K562 (cell line): ENCODE results near the gene CDK5R2. TPM values are rescaled to one million over a fixed set of nuclear protein-coding genes. Genes with fewer than 3 reads are reported as not detected.
A peak's percentile ranks its signal among the peaks of the same experiment; 100 is the strongest.

Experiments
- CHD1 ChIP-seq: fragments of 200-600 bp; sonication (generic); IDR thresholded peaks from one replicate; pipeline ENCODE4 v1.6.1; 2012; ENCODE audit warnings: mild to moderate bottlenecking, moderate library complexity, low read length, inconsistent platforms
- ELF2 ChIP-seq: fragments of 250-450 bp; sonication (Bioruptor Pico); IDR thresholded peaks from 2 replicates; pipeline ENCODE4 v1.5.0; 2021; ENCODE audit warnings: mild to moderate bottlenecking
- ELF4 ChIP-seq: fragments of 450-650 bp; formaldehyde crosslinking; IDR thresholded peaks from 2 replicates; pipeline ENCODE4 v1.4.0; 2022; ENCODE audit warnings: missing genetic modification characterization
- HNRNPH1 ChIP-seq: fragments of 200-400 bp; formaldehyde crosslinking; optimal IDR thresholded peaks from 2 replicates; pipeline ENCODE3; 2017; ENCODE audit warnings: low read depth, mild to moderate bottlenecking, low read length, moderate library complexity
- KAT2B ChIP-seq: IDR thresholded peaks from one replicate; pipeline ENCODE4 v1.6.1; 2012; ENCODE audit warnings: low read depth, mild to moderate bottlenecking, control low read depth, inconsistent platforms, low read length, moderate library complexity
- KDM2B ChIP-seq: fragments of 250-450 bp; sonication (Bioruptor Pico); IDR thresholded peaks from 2 replicates; pipeline ENCODE4 v1.8.0; 2021; ENCODE audit warnings: mild to moderate bottlenecking, moderate library complexity
- MGA ChIP-seq: fragments of 450-650 bp; IDR thresholded peaks from 2 replicates; pipeline ENCODE4 v1.6.1; 2016; ENCODE audit warnings: mild to moderate bottlenecking, moderate library complexity
- SRSF9 ChIP-seq: fragments of 200-400 bp; formaldehyde crosslinking; IDR thresholded peaks from 2 replicates; pipeline ENCODE4 v1.6.1; 2017; ENCODE audit warnings: low read depth, low read length, borderline replicate concordance
- U2AF2 ChIP-seq: fragments of 200-400 bp; formaldehyde crosslinking; optimal IDR thresholded peaks from 2 replicates; pipeline ENCODE3; 2017; ENCODE audit warnings: low read depth, mild to moderate bottlenecking, low read length
- XRCC4 ChIP-seq: IDR thresholded peaks from one replicate; pipeline ENCODE4 v1.6.1; 2011; ENCODE audit not compliant: insufficient read depth, insufficient read length; ENCODE audit errors: extremely low read depth
- YBX1 ChIP-seq: fragments of 450-650 bp; IDR thresholded peaks from 2 replicates; pipeline ENCODE4 v1.7.1; 2016; ENCODE audit warnings: mild to moderate bottlenecking
- ZFP36 ChIP-seq: fragments of 150-350 bp; IDR thresholded peaks from 2 replicates; pipeline ENCODE4 v1.6.1; 2018; ENCODE audit warnings: low read length, low read depth; ENCODE audit not compliant: partially characterized antibody
- ZNF253 ChIP-seq: fragments of 250-450 bp; sonication (Bioruptor Pico); conservative IDR thresholded peaks from 2 replicates; pipeline ENCODE4 v1.6.1; 2021; ENCODE audit warnings: mild to moderate bottlenecking
- ZNF785 ChIP-seq: fragments of 250-450 bp; sonication (Bioruptor Pico); IDR thresholded peaks from 2 replicates; pipeline ENCODE4 v1.4.0; 2020; ENCODE audit warnings: mild to moderate bottlenecking
- polyA plus RNA-seq, 8 experiments: library from polyadenylated mRNA; depleted of rRNA in 4 of 8; stranded (reverse) in 5 of 8; unstranded in 3 of 8; fragments of >200 nt; fragmentation: Nextera tagmentation in 2 of 8; fragmentation: Illumina TruSeq in 1 of 8; extraction: Ambion mirVana in 2 of 8; extraction: Trizol in 1 of 8; gene quantifications; 2 replicates each; pipeline versions ENCODE4 v1.2.1 to v1.2.3, GENCODE V29; 2011 to 2014; ENCODE audit warnings: inconsistent platforms in 1 of 8, missing spikeins in 1 of 8
- total RNA-seq, 7 experiments: library from RNA; depleted of rRNA in 6 of 7; stranded (reverse); fragments of >200 nt in 6 of 7; fragmentation: Illumina TruSeq in 2 of 7; extraction: Trizol in 2 of 7; gene quantifications; 2 replicates each; pipeline versions ENCODE4 v1.2.1 to v1.2.3, GENCODE V29; 2011 to 2021; ENCODE audit warnings: low replicate concordance in 1 of 7
- TF ChIP-seq, protein P1 (sequence below), 2 experiments: fragments of 200-800 bp in 1 of 2; sonication (Bioruptor generic) in 1 of 2; sonication (generic) in 1 of 2; formaldehyde crosslinking in 1 of 2; IDR thresholded peaks in 1 of 2; conservative IDR thresholded peaks in 1 of 2; 2 replicates each; pipeline versions ENCODE4 v1.5.0 to v1.6.1; 2016 to 2020; ENCODE audit warnings: missing compliant biosample characterization in 1 of 2, missing genetic modification characterization in 1 of 2, missing genetic modification reagents in 1 of 2

The CDK5R2 gene
- total and polyA plus RNA-seq, 9 of the 15 experiments (the other 6 are each of a cell fraction or from before 2014, with no cell fraction given) = 0.09 TPM; not detected in 8

DNA sequence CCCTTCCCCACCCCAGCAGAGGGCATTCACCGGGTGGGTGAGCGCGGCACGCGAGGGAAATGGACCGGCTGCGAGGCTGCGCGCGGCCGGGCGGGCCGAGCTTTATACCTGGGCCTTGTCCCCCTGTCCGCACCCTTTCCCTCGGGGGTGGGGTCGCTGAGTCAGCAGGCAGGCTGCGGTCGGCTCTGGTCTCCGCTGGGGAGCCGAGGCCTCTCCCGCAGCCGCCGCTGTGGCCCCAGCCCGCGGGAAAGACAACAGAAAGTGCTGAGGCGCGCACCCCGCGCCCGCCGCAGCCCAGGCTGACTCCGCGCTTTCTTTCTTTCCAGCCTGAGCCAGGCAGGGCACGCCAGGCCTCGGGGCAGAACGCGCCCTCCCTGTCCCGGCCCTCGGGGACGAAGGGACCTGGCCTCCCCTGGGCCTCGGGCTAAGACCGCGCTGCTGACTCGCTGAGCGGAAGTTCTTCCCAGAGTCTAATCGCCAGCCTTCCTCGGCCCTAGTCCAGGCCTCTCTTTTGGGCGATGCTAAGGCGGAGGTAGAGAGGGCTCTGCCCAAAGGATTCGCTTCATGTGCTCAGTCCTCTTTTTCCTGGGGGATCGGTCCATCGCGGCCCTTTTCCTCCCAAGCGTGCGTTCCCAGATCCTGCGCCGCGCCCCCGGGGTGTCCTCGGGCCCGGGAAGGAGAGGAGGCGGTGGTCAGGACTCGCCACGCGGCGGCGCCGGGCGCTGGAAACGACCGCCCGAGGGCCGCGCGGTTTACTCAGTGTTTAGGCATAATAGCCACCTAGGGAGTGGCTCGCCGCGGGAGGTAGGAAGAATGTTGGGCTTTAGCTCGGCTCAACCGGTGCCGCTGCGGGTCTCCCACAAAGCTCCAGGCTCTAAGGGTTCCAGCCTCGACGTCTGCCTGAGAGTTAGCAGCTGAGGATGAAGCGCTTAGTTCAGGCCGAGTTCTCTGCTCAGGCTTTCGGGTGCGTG is 34.2 kb downstream of the CDK5R2 start, which contains the start of gene CRYBA2 (continued):
- TF ChIP-seq MGA = 0 out of 2 replicates have a peak, but pooled peaks have one; percentile 13
- TF ChIP-seq U2AF2 = no peak
- TF ChIP-seq XRCC4 = no peak
- no peak for TF ChIP-seq KDM2B
- no peak for TF ChIP-seq SRSF9
- no peak for TF ChIP-seq ZFP36
- TF ChIP-seq ZNF785 (CRISPR knock-in tag) = no peak
- TF ChIP-seq CHD1 = no peak
- no peak for TF ChIP-seq YBX1
- no peak for TF ChIP-seq ELF2 (CRISPR knock-in tag)
- no peak for TF ChIP-seq KAT2B
- TF ChIP-seq HNRNPH1 = no peak
- TF ChIP-seq ELF4 (CRISPR knock-in tag) = no peak
- TF ChIP-seq, protein P1, sequence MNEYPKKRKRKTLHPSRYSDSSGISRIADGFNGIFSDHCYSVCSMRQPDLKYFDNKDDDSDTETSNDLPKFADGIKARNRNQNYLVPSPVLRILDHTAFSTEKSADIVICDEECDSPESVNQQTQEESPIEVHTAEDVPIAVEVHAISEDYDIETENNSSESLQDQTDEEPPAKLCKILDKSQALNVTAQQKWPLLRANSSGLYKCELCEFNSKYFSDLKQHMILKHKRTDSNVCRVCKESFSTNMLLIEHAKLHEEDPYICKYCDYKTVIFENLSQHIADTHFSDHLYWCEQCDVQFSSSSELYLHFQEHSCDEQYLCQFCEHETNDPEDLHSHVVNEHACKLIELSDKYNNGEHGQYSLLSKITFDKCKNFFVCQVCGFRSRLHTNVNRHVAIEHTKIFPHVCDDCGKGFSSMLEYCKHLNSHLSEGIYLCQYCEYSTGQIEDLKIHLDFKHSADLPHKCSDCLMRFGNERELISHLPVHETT (CRISPR knock-in tag; conservative IDR thresholded peaks at IDR 0.05 in 1 of 2, IDR thresholded peaks at IDR 0.05 in 1 of 2) = no peak
- TF ChIP-seq ZNF253 (CRISPR knock-in tag) = no peak
